Measurements from ENCODE around the gene TSEN2. TPM values are rescaled to one million over a fixed set of nuclear protein-coding genes. Genes with fewer than 3 reads are reported as not detected.

The TSEN2 gene
- total RNA-seq, 2 experiments from 2014 or later: 19.4 to 21.4 TPM

DNA sequence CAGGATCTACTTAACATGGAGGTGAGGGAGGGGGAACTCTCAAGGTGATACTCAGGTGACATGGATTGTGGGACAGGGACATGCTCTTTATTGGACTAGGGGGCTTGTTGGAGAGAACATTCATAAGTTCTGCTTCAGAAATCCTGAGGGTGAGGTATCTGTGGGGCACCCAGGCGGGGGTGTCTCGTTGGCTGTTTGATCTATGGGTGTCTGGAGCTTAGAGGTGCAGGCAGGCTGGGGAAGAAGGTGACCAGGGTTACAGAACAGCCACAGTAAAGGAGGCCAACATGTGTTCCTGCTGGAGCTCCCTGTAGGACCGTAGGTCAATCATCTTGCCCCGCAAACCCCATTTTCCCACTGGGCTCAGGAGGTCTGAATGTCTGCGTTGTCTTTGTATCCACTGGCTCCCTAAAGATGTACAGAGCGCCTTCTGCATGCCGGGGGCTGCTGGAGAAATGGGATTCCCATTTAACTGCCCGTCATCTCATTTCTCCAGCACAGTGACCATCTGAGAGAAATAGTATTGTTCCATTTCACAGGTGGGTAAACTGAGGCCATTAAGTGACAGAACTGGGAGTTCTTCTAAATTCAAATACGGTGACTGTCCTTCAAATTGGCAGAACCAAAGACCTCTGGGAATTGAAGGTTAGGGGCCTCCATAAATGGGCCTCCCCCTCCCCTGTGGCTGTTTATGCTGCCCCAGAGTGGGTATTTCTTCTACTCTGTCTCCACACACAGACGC lies 40.3 kb upstream of the TSEN2 start:
- CTCF ChIA-PET: no interaction called here
- POLR2A ChIA-PET: interaction anchor here (0.6 to 1.0 kb wide), 2 partner anchors 15 to 1321 kb away, joined by 3 read pairs; no protein-coding TSS in a partner anchor
- Mint-ChIP-seq H3K27ac (no peak overlapping the region), H3K4me3 (no peak overlapping the region), H3K27me3 (no peaks in the 10 kb centered on the region), H3K4me1 (ENCODE audit: low read depth) (no peaks in the 10 kb centered on the region), H3K9me3 (no peaks in the 10 kb centered on the region), H3K36me3 (ENCODE audit: low read depth) (no peaks in the 10 kb centered on the region)
- TF ChIP-seq, protein P1, sequence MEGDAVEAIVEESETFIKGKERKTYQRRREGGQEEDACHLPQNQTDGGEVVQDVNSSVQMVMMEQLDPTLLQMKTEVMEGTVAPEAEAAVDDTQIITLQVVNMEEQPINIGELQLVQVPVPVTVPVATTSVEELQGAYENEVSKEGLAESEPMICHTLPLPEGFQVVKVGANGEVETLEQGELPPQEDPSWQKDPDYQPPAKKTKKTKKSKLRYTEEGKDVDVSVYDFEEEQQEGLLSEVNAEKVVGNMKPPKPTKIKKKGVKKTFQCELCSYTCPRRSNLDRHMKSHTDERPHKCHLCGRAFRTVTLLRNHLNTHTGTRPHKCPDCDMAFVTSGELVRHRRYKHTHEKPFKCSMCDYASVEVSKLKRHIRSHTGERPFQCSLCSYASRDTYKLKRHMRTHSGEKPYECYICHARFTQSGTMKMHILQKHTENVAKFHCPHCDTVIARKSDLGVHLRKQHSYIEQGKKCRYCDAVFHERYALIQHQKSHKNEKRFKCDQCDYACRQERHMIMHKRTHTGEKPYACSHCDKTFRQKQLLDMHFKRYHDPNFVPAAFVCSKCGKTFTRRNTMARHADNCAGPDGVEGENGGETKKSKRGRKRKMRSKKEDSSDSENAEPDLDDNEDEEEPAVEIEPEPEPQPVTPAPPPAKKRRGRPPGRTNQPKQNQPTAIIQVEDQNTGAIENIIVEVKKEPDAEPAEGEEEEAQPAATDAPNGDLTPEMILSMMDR (IDR thresholded peaks at IDR 0.05): no peak
- intact Hi-C loops (cut with micrococcal nuclease): no loop called here
- ATAC-seq (no peak), DNase-seq (no peak)

DNA sequence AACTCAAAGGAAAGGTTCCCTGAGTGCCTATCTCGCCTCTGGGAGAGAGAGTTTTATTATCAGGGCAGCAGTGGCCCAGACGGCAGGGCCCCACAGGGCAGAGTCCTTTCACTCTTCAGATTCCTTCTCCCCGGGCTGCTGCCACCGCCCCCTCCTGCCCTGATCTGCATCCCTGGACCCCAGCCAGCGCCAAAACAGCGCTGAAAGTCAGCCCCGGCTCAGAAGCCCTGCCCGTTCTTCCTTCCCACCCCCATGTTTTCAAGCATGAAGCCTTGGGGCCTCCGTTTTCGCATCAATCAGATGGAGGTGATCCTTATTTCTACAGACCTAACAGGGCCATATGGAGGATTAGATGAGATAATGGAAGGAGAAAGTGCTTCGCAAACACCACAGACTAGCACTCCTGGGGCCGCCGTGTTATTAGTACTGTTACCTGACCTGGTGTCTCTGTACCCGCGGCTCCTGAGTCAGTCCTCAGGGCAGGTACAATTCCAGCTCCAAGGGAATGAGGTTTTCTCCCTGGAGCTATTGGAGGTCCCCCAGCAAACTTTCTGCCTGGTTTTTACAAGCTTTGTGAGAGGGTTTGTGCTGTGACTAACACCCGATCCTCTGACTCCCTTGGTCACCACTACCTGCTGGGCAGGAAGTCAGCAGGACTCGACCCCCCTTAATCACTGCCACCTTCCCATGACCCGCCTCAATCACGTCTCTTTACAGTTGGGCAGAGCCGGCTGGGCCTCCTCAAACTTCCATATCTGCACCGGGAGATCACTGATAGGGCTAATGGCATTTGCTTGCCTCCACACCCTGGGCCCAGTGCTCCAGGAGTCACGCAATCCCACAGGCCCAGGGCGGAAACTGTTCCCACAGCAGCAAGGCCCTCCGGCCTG lies 39.5 kb upstream of the TSEN2 start:
- no peak overlapping the region for H3K4me3 Mint-ChIP-seq
- intact Hi-C loops (cut with micrococcal nuclease): no loop called here
- no peaks in the 10 kb centered on the region for H3K4me1 Mint-ChIP-seq (ENCODE audit: low read depth)
- no peak overlapping the region for H3K27ac Mint-ChIP-seq
- H3K9me3 Mint-ChIP-seq: no peaks in the 10 kb centered on the region
- DNase-seq (no peak), ATAC-seq (no peak)
- H3K27me3 Mint-ChIP-seq: no peaks in the 10 kb centered on the region
- no peaks in the 10 kb centered on the region for H3K36me3 Mint-ChIP-seq (ENCODE audit: low read depth)
- POLR2A ChIA-PET: no interaction called here
- TF ChIP-seq, protein P1 (IDR thresholded peaks at IDR 0.05): no peak
- CTCF ChIA-PET: no interaction called here

DNA sequence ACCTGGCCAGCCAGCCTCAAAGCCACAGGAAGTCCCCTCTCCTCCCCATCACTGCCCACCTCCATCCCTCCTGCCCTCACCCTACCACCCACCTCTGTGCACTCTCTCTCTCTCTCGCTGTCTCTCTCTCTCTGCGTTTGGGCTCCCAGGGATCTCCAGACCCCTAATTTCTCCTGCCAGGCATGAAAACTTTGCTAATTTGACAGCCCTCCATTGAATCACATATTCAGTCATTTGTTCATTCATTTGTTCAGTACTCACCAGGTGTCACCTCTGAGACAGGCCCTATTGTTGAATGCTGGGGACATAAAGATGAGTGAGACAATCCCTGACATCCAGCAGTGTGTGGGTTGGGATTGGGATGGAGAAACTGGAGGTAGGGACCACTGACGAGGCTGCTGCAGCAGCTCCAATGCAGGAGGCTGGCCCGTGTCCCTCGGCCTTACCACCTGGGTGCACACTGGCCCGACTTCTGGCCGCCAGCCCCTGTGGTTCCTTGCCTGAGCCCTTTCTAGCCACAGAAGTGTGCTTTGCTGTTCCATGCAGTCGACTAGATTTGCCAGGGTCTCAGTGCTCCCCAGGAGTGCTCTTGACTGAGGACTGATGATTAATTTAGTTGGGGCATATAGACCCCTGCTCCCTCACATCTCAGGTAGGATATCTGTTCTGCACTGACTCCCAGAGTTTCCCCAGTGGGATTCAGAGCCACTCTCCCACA lies 38.6 kb upstream of the TSEN2 start:
- intact Hi-C loops (cut with micrococcal nuclease): no loop called here
- TF ChIP-seq, protein P1 (IDR thresholded peaks at IDR 0.05): no peak
- ChIA-PET POLR2A (no interaction called here), CTCF (no interaction called here)
- no peaks in the 10 kb centered on the region for H3K4me1 Mint-ChIP-seq (ENCODE audit: low read depth)
- H3K27ac Mint-ChIP-seq: no peak overlapping the region
- ATAC-seq (no peak), DNase-seq (no peak)
- H3K9me3 Mint-ChIP-seq: no peaks in the 10 kb centered on the region
- H3K36me3 Mint-ChIP-seq (ENCODE audit: low read depth): no peaks in the 10 kb centered on the region
- H3K4me3 Mint-ChIP-seq: no peak overlapping the region
- no peaks in the 10 kb centered on the region for H3K27me3 Mint-ChIP-seq

DNA sequence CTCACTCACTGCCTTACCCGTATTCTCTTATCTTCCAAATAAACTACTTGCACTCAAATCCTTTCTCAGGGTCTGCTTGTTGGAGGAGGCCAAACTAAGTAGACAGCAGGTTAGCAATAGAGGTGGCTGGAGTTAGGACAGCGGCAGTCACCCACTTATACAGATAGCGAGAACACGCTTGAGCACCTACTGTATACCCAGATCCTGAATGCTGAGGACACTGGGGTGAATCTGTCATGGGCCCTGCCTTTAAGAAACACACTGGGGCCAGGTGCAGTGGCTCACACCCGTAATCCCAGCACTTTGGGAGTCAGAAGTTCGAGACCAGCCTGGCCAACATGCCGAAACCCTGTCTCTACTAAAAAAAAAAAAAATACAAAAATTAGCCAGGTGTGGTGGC lies 38.0 kb upstream of the TSEN2 start:
- H3K4me3 Mint-ChIP-seq: no peak overlapping the region
- H3K4me1 Mint-ChIP-seq (ENCODE audit: low read depth): no peaks in the 10 kb centered on the region
- ChIA-PET POLR2A (no interaction called here), CTCF (no interaction called here)
- intact Hi-C loops (cut with micrococcal nuclease): no loop called here
- no peaks in the 10 kb centered on the region for H3K9me3 Mint-ChIP-seq
- H3K36me3 Mint-ChIP-seq (ENCODE audit: low read depth): no peaks in the 10 kb centered on the region
- DNase-seq (no peak), ATAC-seq (no peak)
- TF ChIP-seq, protein P1 (IDR thresholded peaks at IDR 0.05): no peak
- no peaks in the 10 kb centered on the region for H3K27me3 Mint-ChIP-seq
- no peak overlapping the region for H3K27ac Mint-ChIP-seq
